BJ (cell line): Measurements from ENCODE around the gene P2RY8. TPM values are rescaled to one million over a fixed set of nuclear protein-coding genes. Genes with fewer than 3 reads are reported as not detected.
A peak's percentile ranks its signal among the peaks of the same experiment; 100 is the strongest.

Experiments used
- CTCF ChIA-PET: fragments of 350-600 bp; formaldehyde crosslinking; extraction: SDS; loops from one replicate; lab custom pipeline; 2021; ENCODE audit warnings: antibody characterized with exemption, inconsistent platforms; lab: Yijun Ruan, JAX
- POLR2A ChIA-PET: fragments of 300-600 bp; sonication (Branson Sonifier 250); formaldehyde crosslinking; extraction: SDS; loops from one replicate; lab custom pipeline; 2021; ENCODE audit warnings: antibody characterized with exemption; lab: Charles Lee
- DNase-seq: peaks from one replicate; pipeline ENCODE4 v3.0.0-alpha.2; 2011; ENCODE audit warnings: low read depth
- H3K27me3 ChIP-seq: 2 replicates; pipeline ENCODE4 v1.6.0; 2011; ENCODE audit warnings: low read length; ENCODE audit not compliant: control insufficient read depth, insufficient read depth
- H3K36me3 ChIP-seq: 2 replicates; pipeline ENCODE4 v1.5.1; 2011; ENCODE audit warnings: low read length; ENCODE audit not compliant: control insufficient read depth, insufficient read depth
- H3K4me3 ChIP-seq: 2 replicates; pipeline ENCODE4 v1.5.1; 2011; ENCODE audit warnings: low read depth, mild to moderate bottlenecking, control low read depth, low read length
- CTCF ChIP-seq: IDR thresholded peaks from 2 replicates; pipeline ENCODE4 v1.5.1; 2011; ENCODE audit warnings: low read depth, mild to moderate bottlenecking, control low read depth, inconsistent platforms, low read length, moderate library complexity; ENCODE audit not compliant: insufficient read depth
- polyA plus RNA-seq: library from polyadenylated mRNA; depleted of rRNA; stranded (reverse); fragments of >200 nt; gene quantifications from 2 replicates; pipeline ENCODE4 v1.2.3, GENCODE V29; 2011

The P2RY8 gene
- polyA plus RNA-seq, 1 experiment, result not detected

GRCh38 chrX:1453951-1454785 is 82.8 kb downstream of the P2RY8 start:
- POLR2A ChIA-PET, result no interaction called here
- CTCF ChIA-PET, result no interaction called here
- Histone ChIP-seq H3K36me3 (no peaks in the 10 kb centered on the region; the same call in 1 of the 2 replicates), H3K4me3 (peak overlapping the region; percentile 57), H3K27me3 (peaks cover 1% of the 10 kb centered on the region; the same call in 1 of the 2 replicates)
- peak; percentile 96 for TF ChIP-seq CTCF
- DNase-seq, result peak; percentile 26

- peak overlapping the region; percentile 57 for H3K4me3 ChIP-seq
- no peak for TF ChIP-seq CTCF
- H3K27me3 ChIP-seq, result peaks cover 1% of the 10 kb centered on the region; the same call in 1 of the 2 replicates
- peaks cover 2% of the 10 kb centered on the region; the same call in 1 of the 2 replicates for H3K36me3 ChIP-seq
- POLR2A ChIA-PET, result no interaction called here
- CTCF ChIA-PET, result no interaction called here
- DNase-seq, result peak; percentile 10
Measured at GRCh38 chrX:1453395-1453783, 83.6 kb downstream of the P2RY8 start.

- Histone ChIP-seq H3K4me3 (peak within 1 kb of the TSS; percentile 99), H3K36me3 (peaks cover 2% of the 10 kb centered on the region; the same call in 1 of the 2 replicates), H3K27me3 (peaks cover 1% of the 10 kb centered on the region; the same call in 1 of the 2 replicates)
- ChIA-PET POLR2A (no interaction called here), CTCF (no interaction called here)
- peak; percentile 86 for DNase-seq
- TF ChIP-seq CTCF, result no peak
Measured at GRCh38 chrX:1452516-1453394, 84.2 kb downstream of the P2RY8 start, which contains the start of gene ASMTL. ASMTL (minus strand) TSS chrX:1452909; CDS start chrX:1452840, 69 bp downstream.

GRCh38 chrX:1451661-1452515 is 85.1 kb downstream of the P2RY8 start:
- TF ChIP-seq CTCF, result no peak
- Histone ChIP-seq H3K4me3 (peak overlapping the region; percentile 99), H3K36me3 (peaks cover 2% of the 10 kb centered on the region; the same call in 1 of the 2 replicates), H3K27me3 (peaks cover 1% of the 10 kb centered on the region; the same call in 1 of the 2 replicates)
- ChIA-PET POLR2A (no interaction called here), CTCF (no interaction called here)
- DNase-seq, result no peak
